ENCODE results near the gene BAZ1B.

GRCh38 chr7:73477376-73477775 is 44.7 kb downstream of the BAZ1B start:
- TF ChIP-seq POLR2A (IDR thresholded peaks at IDR 0.05) (no peak), CTCF (IDR thresholded peaks at IDR 0.05) (no peak), EP300 (IDR thresholded peaks at IDR 0.05) (no peak)

Data from ovary (tissue), 3 donors.